H1 (cell line): ENCODE measurements around the gene ZBTB44. TPM values are rescaled to one million over a fixed set of nuclear protein-coding genes. Genes with fewer than 3 reads are reported as not detected.

Experiments
- ASH2L ChIP-seq: fragments of 200-600, 300-600 bp; sonication (generic); IDR thresholded peaks from one replicate; pipeline ENCODE4 v1.7.1; 2017; ENCODE audit warnings: low read length
- CHD7 ChIP-seq: fragments of 300-600 bp; sonication (generic); IDR thresholded peaks from 2 replicates; pipeline ENCODE4 v1.7.1; 2012; ENCODE audit warnings: low read length, moderate library complexity, mild to moderate bottlenecking, inconsistent platforms; ENCODE audit not compliant: insufficient replicate concordance
- GABPA ChIP-seq: IDR thresholded peaks from 2 replicates; pipeline ENCODE4 v1.6.1; 2011; ENCODE audit warnings: mild to moderate bottlenecking, low read length, moderate library complexity, borderline replicate concordance; ENCODE audit not compliant: insufficient read depth
- TAF7 ChIP-seq: optimal IDR thresholded peaks from 2 replicates; pipeline ENCODE3; 2011; ENCODE audit warnings: low read depth, mild to moderate bottlenecking, inconsistent platforms, low read length, moderate library complexity, borderline replicate concordance
- polyA plus RNA-seq, 7 experiments: library from polyadenylated mRNA; depleted of rRNA in 3 of 7; stranded (reverse) in 5 of 7; unstranded in 2 of 7; fragments of >200 nt in 5 of 7; fragments of 200-250 nt in 2 of 7; gene quantifications; 1 replicate in 5 of 7; 2 replicates in 1 of 7; 4 replicates in 1 of 7; pipeline versions ENCODE4 v1.2.1 to v1.2.3, GENCODE V29; 2011 to 2013; ENCODE audit warnings: missing spikeins in 2 of 7, mixed read lengths in 2 of 7
- total RNA-seq: library from RNA; stranded (reverse); fragmentation: NEBNext Ultra II Directional; extraction: Animal tissue kit (Norgen Biotek cat#: 25700); gene quantifications from 2 replicates; pipeline ENCODE4 v1.2.1, GENCODE V29; 2021

ZBTB44 gene
- total and polyA plus RNA-seq, 2 of the 8 experiments (the other 6 are each of a cell fraction or from before 2014, with no cell fraction given) = 37.2 to 158 TPM

GRCh38 chr11:130216221-130216550, 98.5 kb downstream of the ZBTB44 start (continued):
- TF ChIP-seq CHD7 = no peak
- TF ChIP-seq ASH2L = no peak
- TF ChIP-seq TAF7 = no peak
- TF ChIP-seq GABPA = no peak
